Kidney epithelial cell (primary cell): ENCODE results near the gene APPL2. TPM values are rescaled to one million over a fixed set of nuclear protein-coding genes. Genes with fewer than 3 reads are reported as not detected.

Experiments
- DNase-seq: peaks from one replicate; pipeline ENCODE4 v3.0.0-alpha.2; 2010; ENCODE audit warnings: low read depth
- H3K27me3 ChIP-seq: 2 replicates; pipeline ENCODE4 v1.6.0; 2011; ENCODE audit warnings: low read length; ENCODE audit not compliant: control insufficient read depth, insufficient read depth
- H3K36me3 ChIP-seq: 2 replicates; pipeline ENCODE4 v1.5.1; 2011; ENCODE audit warnings: low read length; ENCODE audit not compliant: control insufficient read depth, insufficient read depth
- H3K4me3 ChIP-seq: 2 replicates; pipeline ENCODE4 v1.5.1; 2011; ENCODE audit warnings: low read depth, mild to moderate bottlenecking, control low read depth, low read length
- total RNA-seq: library from RNA; depleted of rRNA; stranded (reverse); fragments of >200 nt; gene quantifications from 2 replicates; pipeline ENCODE4 v1.2.3, GENCODE V29; 2015
- TF ChIP-seq, protein P1 (sequence below): IDR thresholded peaks from 2 replicates; pipeline ENCODE4 v1.5.1; 2011; ENCODE audit warnings: mild to moderate bottlenecking, moderate library complexity, low read length, control low read depth, inconsistent platforms; ENCODE audit not compliant: insufficient read depth, poor library complexity, severe bottlenecking

APPL2 gene
- total RNA-seq, 1 donor from 2014 or later, result 28.1 TPM

DNA sequence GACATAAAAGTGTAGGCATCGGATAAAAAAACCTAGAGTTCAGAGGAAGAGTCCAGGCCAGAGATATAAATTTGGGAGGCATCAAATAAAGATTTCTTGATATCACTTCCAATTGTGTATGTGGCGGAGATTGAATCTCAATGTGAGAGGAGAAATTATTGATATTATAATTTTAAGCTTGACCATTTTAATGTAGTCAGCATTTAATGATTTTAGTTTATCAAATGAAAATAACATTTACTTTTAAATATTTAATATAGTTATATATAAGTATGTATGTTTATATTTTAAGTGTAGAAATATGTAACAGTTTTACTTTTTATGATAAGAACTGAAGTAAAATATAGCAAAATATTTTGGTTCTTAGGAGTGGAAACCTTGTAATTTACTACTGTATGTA is 79.7 kb downstream of the APPL2 start:
- Histone ChIP-seq H3K4me3 (no peak overlapping the region), H3K36me3 (no peaks in the 10 kb centered on the region), H3K27me3 (no peaks in the 10 kb centered on the region)
- TF ChIP-seq, protein P1, sequence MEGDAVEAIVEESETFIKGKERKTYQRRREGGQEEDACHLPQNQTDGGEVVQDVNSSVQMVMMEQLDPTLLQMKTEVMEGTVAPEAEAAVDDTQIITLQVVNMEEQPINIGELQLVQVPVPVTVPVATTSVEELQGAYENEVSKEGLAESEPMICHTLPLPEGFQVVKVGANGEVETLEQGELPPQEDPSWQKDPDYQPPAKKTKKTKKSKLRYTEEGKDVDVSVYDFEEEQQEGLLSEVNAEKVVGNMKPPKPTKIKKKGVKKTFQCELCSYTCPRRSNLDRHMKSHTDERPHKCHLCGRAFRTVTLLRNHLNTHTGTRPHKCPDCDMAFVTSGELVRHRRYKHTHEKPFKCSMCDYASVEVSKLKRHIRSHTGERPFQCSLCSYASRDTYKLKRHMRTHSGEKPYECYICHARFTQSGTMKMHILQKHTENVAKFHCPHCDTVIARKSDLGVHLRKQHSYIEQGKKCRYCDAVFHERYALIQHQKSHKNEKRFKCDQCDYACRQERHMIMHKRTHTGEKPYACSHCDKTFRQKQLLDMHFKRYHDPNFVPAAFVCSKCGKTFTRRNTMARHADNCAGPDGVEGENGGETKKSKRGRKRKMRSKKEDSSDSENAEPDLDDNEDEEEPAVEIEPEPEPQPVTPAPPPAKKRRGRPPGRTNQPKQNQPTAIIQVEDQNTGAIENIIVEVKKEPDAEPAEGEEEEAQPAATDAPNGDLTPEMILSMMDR, result no peak
- DNase-seq, result no peak

DNA sequence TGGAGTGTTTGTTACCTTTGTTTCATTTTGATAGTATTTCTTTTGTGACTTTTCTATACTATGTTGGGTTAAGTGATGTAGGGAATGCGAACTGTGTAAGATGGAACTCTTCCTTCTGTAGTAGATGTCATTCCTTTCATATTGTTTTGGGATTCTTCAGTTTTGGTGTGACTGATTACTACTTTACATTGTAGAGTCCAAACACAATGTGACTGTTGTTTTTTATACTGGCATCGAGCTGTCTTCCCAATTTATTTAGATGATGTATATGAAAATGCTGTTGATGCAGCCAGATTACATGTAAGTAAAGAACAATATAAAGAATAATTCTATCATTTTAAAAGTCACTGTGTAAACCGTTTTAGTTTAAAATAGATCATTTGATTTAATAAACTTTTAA is 93.7 kb downstream of the APPL2 start:
- Histone ChIP-seq H3K27me3 (no peaks in the 10 kb centered on the region), H3K4me3 (no peak overlapping the region), H3K36me3 (no peaks in the 10 kb centered on the region)
- TF ChIP-seq, protein P1, result no peak
- DNase-seq, result no peak

GRCh38 chr12:105141320-105141922 is 94.6 kb downstream of the APPL2 start:
- no peaks in the 10 kb centered on the region for H3K27me3 ChIP-seq
- DNase-seq, result no peak
- TF ChIP-seq, protein P1, result no peak
- H3K36me3 ChIP-seq, result no peaks in the 10 kb centered on the region
- no peak overlapping the region for H3K4me3 ChIP-seq

GRCh38 chr12:105138248-105138647 is 97.7 kb downstream of the APPL2 start:
- no peak for DNase-seq
- no peak overlapping the region for H3K4me3 ChIP-seq
- TF ChIP-seq, protein P1, result no peak
- H3K27me3 ChIP-seq, result no peaks in the 10 kb centered on the region
- H3K36me3 ChIP-seq, result no peaks in the 10 kb centered on the region

Other genes starting within 250 kb of the APPL2 start
- 9.9 and 10.5 TPM in 2 replicates for gene NOPCHAP1, start 249.9 kb downstream of the APPL2 start, total RNA-seq
- gene ALDH1L2, start 151.7 kb downstream of the APPL2 start, total RNA-seq, result 15.0 and 15.5 TPM in 2 replicates
- 60.4 and 61.4 TPM in 2 replicates for gene WASHC4, start 128.4 kb downstream of the APPL2 start, total RNA-seq
- 248 and 276 TPM in 2 replicates for gene C12orf75, start 94.5 kb upstream of the APPL2 start, total RNA-seq